Measurements from ENCODE around the gene TTC28.
"Not testable (repeated sequence)": the region's sequence is repeated elsewhere in the genome, so short reads cannot be mapped to it uniquely, and the experiment has no call there.

Gene TTC28

GRCh38 chr22:28463408-28463807 is 216.2 kb downstream of the TTC28 start:
- DNase-seq (ENCODE audit: low read depth, low spot score); H3K4me3 ChIP-seq (ENCODE audit: low read length): not testable (repeated sequence)

- no peak overlapping the region for H3K4me3 ChIP-seq (ENCODE audit: low read length)
- DNase-seq (ENCODE audit: low read depth, low spot score) = no peak
Observed at GRCh38 chr22:28462901-28463300, 216.7 kb downstream of the TTC28 start.

- H3K4me3 ChIP-seq (ENCODE audit: low read length) = no peak overlapping the region
- peak; percentile 16 for DNase-seq (ENCODE audit: low read depth, low spot score)
Observed at GRCh38 chr22:28462041-28462440, 217.6 kb downstream of the TTC28 start.

- no peak overlapping the region for H3K4me3 ChIP-seq (ENCODE audit: low read length)
- no peak for DNase-seq (ENCODE audit: low read depth, low spot score)
Observed at GRCh38 chr22:28454431-28455064, 225.1 kb downstream of the TTC28 start.

- no peak for DNase-seq (ENCODE audit: low read depth, low spot score)
Observed at GRCh38 chr22:28450109-28450508, 229.5 kb downstream of the TTC28 start.

GRCh38 chr22:28449041-28449440 is 230.6 kb downstream of the TTC28 start:
- DNase-seq (ENCODE audit: low read depth, low spot score) = no peak
- no peak overlapping the region for H3K4me3 ChIP-seq (ENCODE audit: low read length)

More at GRCh38 chr22:28450109-28450508, 229.5 kb downstream of the TTC28 start:
- H3K4me3 ChIP-seq (ENCODE audit: low read length) = no peak overlapping the region

GRCh38 chr22:28448625-28449024 is 231.0 kb downstream of the TTC28 start:
- DNase-seq (ENCODE audit: low read depth, low spot score) = no peak
- H3K4me3 ChIP-seq (ENCODE audit: low read length) = no peak overlapping the region

- no peak overlapping the region for H3K4me3 ChIP-seq (ENCODE audit: low read length)
- DNase-seq (ENCODE audit: low read depth, low spot score) = no peak
Observed at GRCh38 chr22:28444659-28445058, 235.0 kb downstream of the TTC28 start.

- H3K4me3 ChIP-seq (ENCODE audit: low read length) = peak overlapping the region; percentile 84
- peak; percentile 90 for DNase-seq (ENCODE audit: low read depth, low spot score)
Observed at GRCh38 chr22:28443526-28443876, 236.1 kb downstream of the TTC28 start.

GRCh38 chr22:28442711-28443525 is 236.7 kb downstream of the TTC28 start:
- peak overlapping the region; percentile 84 for H3K4me3 ChIP-seq (ENCODE audit: low read length)
- no peak for DNase-seq (ENCODE audit: low read depth, low spot score)

- peak overlapping the region; percentile 84 for H3K4me3 ChIP-seq (ENCODE audit: low read length)
- peak; percentile 84 for DNase-seq (ENCODE audit: low read depth, low spot score)
Observed at GRCh38 chr22:28442264-28442710, 237.4 kb downstream of the TTC28 start.

- peak overlapping the region; percentile 84 for H3K4me3 ChIP-seq (ENCODE audit: low read length)
- DNase-seq (ENCODE audit: low read depth, low spot score) = no peak
Observed at GRCh38 chr22:28441720-28442263, 237.8 kb downstream of the TTC28 start.

GRCh38 chr22:28440592-28441390 is 238.8 kb downstream of the TTC28 start:
- peak; percentile 68 for DNase-seq (ENCODE audit: low read depth, low spot score)
- peak overlapping the region; percentile 84 for H3K4me3 ChIP-seq (ENCODE audit: low read length)

- no peak for DNase-seq (ENCODE audit: low read depth, low spot score)
- H3K4me3 ChIP-seq (ENCODE audit: low read length) = no peak overlapping the region
Observed at GRCh38 chr22:28438183-28438768, 241.4 kb downstream of the TTC28 start.

GRCh38 chr22:28435982-28436381 is 243.7 kb downstream of the TTC28 start:
- H3K4me3 ChIP-seq (ENCODE audit: low read length) = no peak overlapping the region
- no peak for DNase-seq (ENCODE audit: low read depth, low spot score)

GRCh38 chr22:28435140-28435768 is 244.4 kb downstream of the TTC28 start:
- H3K4me3 ChIP-seq (ENCODE audit: low read length) = no peak overlapping the region
- no peak for DNase-seq (ENCODE audit: low read depth, low spot score)

GRCh38 chr22:28430466-28431025 is 249.1 kb downstream of the TTC28 start:
- no peak for DNase-seq (ENCODE audit: low read depth, low spot score)
- no peak overlapping the region for H3K4me3 ChIP-seq (ENCODE audit: low read length)

GRCh38 chr22:28429711-28430110 is 249.9 kb downstream of the TTC28 start:
- no peak for DNase-seq (ENCODE audit: low read depth, low spot score)
- no peak overlapping the region for H3K4me3 ChIP-seq (ENCODE audit: low read length)

Measured in Jurkat, Clone E6-1 (cell line).